GM15510 (cell line): ENCODE measurements around the gene CDADC1.

Source experiments
- POLR2A ChIP-seq: IDR thresholded peaks from 3 replicates; pipeline ENCODE4 v1.6.1; 2011; ENCODE audit warnings: borderline replicate concordance; ENCODE audit not compliant: insufficient read length; ENCODE audit errors: extremely low read depth

The CDADC1 gene

DNA sequence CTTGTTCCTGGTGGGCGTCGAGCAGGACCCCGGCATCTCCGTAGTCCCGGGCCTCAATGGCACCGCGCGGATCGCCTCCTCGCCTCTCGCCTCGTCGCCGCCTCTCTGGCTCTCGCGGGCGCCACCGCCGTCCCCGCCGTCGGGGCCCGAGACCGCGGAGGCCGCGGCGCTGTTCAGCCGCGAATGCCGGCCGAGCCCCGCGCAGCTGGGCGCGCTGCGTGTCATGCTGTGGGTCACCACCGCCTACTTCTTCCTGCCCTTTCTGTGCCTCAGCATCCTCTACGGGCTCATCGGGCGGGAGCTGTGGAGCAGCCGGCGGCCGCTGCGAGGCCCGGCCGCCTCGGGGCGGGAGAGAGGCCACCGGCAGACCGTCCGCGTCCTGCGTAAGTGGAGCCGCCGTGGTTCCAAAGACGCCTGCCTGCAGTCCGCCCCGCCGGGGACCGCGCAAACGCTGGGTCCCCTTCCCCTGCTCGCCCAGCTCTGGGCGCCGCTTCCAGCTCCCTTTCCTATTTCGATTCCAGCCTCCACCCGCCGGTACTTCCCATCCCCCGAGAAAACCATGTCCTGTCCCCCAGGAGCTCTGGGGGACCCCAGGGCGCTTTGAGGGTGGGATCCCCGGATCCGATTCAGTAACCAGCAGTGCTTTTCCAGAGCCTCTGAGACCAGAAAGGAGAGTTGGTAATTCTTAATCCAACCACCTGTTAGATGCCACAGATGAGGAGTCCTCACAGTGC, 26.7 kb upstream of the CDADC1 start:
- no peak for TF ChIP-seq POLR2A

DNA sequence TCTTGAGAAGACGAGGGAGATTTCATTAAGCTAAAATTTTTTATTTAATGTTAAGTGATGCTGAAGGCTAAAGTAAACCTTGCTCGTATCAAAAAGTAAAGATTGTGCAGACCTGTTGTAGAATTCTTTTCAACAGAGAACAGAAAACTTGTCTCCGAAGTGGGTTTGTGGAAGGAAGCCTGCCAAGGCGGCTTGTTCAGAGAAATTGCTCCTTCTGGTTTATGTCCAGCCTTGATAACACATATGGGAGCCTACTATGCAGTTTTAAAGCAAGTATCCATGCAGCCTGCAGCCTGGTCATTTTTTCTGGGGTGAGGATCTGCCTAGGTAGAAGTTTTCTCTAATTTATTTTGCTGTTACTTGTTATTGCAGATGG, 26.1 kb upstream of the CDADC1 start:
- no peak for TF ChIP-seq POLR2A

DNA sequence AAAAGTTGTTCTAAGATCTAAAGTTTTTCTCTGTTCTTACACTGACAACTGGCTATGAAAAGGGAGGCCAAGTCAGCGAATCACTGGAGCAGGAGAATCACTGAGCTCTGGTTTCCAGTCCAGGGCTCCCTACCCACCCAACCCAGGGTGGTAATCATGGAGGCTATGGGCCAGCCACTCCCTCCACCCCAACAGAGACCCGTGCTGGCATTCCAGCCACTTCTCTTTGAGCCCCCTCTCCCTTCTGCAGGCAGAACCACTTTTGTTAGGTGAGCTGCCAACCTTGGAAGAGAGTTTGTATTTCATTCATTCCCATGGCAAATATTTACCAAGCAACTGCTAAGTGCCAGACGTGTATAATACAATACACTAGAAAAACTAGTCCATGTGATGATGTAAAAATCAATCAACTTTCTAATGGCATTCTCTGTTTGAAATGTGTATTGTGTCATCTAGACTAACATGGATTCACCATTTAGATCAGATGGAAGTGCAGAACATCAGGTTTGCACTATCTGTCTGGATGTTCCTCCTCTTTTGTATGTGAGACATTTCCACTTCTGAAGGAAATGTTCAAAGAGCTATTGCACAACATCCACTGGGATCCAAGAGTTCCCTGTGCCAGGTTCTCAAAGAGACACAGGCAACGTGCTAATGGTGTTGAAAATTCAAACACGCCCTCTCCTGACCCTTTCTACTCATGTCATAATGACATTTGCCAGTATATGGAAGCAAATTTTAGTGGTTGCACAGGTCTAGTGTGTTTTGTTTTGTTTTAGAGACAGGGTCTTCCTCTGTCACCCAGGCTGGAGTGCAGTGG, 22.3 kb upstream of the CDADC1 start:
- no peak for TF ChIP-seq POLR2A

GRCh38 chr13:49226613-49227012, 21.1 kb upstream of the CDADC1 start:
- TF ChIP-seq POLR2A, result no peak

GRCh38 chr13:49234741-49235140, 13.0 kb upstream of the CDADC1 start:
- TF ChIP-seq POLR2A, result no peak

- TF ChIP-seq POLR2A, result no peak
Measured at GRCh38 chr13:49235856-49236431, 11.8 kb upstream of the CDADC1 start.

- no peak for TF ChIP-seq POLR2A
Measured at GRCh38 chr13:49238621-49239020, 9.1 kb upstream of the CDADC1 start.

DNA sequence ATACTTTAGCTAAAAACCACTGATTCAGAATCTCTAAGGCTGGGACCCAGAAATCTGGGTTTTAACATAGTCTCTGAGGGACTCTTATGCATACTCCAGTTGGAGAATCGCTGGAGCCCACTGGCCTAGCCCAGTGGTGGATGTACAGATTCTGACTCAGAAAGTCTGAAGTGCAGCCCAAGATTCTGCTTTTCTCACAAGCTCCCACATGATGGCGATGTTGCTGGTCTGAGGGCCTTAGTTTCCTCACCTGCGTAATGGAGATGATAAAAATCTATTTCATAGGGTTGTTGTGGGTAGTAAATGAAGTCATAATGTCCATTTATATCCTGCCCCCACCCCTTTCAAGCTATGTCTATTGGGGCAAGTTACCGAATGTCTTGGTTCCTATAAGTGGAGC, 7.7 kb upstream of the CDADC1 start:
- TF ChIP-seq POLR2A, result no peak

DNA sequence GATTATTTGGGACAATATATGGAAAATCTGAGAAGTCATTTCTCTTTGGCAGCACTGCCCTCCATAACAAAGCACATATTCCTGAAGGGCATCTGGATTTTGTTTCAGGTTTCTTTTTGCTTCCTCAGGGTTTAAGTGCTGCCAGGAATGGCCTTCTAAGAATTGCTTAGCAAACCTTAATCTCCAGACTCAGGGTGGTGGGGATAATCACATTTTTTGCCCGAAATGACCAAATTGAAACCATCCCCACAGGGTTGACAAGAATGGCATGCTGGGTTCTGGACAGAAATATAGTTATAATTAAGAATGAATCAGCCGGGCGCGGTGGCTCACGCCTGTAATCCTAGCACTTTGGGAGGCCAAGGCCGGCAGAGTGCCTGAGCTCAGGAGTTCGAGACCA, 6.4 kb upstream of the CDADC1 start:
- TF ChIP-seq POLR2A, result no peak

GRCh38 chr13:49245101-49245500, 2.6 kb upstream of the CDADC1 start:
- TF ChIP-seq POLR2A, result no peak

- no peak for TF ChIP-seq POLR2A
Measured at GRCh38 chr13:49246850-49247642, 679 bp upstream of the CDADC1 start.

- no peak for TF ChIP-seq POLR2A
Measured at GRCh38 chr13:49248622-49249002, 887 bp downstream of the CDADC1 start.

DNA sequence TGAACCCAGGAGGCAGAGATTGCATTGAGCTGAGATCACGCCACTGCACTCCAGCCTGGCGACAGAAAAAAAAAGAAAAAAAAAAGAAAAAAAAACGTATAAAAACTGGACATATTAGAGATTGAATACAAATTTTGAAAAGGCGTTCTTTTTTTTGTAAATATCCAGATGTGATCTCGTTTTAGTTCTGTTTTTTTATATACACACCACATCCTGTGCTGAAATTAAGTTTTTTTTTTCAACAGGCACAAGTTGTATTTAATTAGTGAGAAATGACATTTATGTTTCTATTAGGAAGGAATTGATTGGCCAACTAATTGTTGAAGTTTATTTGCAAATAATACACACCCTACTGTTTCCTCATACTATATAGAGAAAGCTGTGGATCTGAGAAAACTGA, 3.6 kb downstream of the CDADC1 start:
- TF ChIP-seq POLR2A, result no peak

- TF ChIP-seq POLR2A, result no peak
Measured at GRCh38 chr13:49253310-49253709, 5.6 kb downstream of the CDADC1 start.

DNA sequence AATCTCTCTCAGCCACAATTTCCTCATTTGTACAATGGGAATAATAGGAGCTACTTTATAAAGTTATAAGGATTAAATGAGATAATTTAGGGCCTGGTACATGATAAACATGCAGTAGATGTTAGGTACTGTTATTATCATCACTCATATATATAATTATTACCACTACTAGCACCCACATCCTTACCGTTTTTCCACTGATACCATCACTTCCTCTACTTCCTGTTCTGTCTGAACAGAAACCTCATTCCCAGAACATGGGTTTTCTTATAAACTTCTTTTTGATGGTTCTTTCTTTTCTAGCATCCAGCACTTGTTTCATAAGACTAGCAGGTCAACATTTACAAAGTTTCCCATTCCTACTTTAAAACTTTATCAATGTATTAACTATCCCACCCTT, 6.3 kb downstream of the CDADC1 start:
- TF ChIP-seq POLR2A, result no peak
